Measurements from ENCODE around the gene SELPLG.

DNA sequence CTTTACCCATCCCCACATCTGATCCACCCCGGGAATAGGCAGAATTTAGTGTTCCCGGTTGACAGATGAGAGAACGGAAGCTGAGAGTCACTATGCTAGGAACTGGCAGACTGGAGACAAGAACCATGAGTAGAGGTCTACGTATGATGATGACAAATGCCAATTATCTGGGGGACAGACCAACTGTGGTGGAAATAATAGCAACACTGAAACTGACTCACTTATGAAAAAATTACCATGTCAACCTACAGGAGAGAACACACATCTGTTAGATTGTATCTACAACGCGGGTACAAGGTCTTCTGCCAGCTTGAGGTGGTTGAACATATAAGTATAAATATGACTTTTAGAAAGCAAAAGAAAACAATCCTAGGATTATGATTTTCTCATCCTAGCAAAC lies 15.4 kb upstream of the SELPLG start:
- TF ChIP-seq, protein P1, sequence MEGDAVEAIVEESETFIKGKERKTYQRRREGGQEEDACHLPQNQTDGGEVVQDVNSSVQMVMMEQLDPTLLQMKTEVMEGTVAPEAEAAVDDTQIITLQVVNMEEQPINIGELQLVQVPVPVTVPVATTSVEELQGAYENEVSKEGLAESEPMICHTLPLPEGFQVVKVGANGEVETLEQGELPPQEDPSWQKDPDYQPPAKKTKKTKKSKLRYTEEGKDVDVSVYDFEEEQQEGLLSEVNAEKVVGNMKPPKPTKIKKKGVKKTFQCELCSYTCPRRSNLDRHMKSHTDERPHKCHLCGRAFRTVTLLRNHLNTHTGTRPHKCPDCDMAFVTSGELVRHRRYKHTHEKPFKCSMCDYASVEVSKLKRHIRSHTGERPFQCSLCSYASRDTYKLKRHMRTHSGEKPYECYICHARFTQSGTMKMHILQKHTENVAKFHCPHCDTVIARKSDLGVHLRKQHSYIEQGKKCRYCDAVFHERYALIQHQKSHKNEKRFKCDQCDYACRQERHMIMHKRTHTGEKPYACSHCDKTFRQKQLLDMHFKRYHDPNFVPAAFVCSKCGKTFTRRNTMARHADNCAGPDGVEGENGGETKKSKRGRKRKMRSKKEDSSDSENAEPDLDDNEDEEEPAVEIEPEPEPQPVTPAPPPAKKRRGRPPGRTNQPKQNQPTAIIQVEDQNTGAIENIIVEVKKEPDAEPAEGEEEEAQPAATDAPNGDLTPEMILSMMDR (IDR thresholded peaks at IDR 0.05) = no peak
- no peak for TF ChIP-seq POLR2A (IDR thresholded peaks at IDR 0.05)

All from stomach (tissue), 4 donors.